GM10266 (cell line): ENCODE measurements around the gene CSMD2.

ENCODE experiments used
- DNase-seq: peaks from one replicate; pipeline ENCODE4 v3.0.0; 2012; ENCODE audit errors: extremely low spot score
- CTCF ChIP-seq: IDR thresholded peaks from 2 replicates; pipeline ENCODE4 v1.5.1; 2012; ENCODE audit warnings: mild to moderate bottlenecking, low read depth; ENCODE audit not compliant: control insufficient read depth, insufficient read depth; ENCODE audit errors: missing control alignments

CSMD2 gene

GRCh38 chr1:33823830-33824229 is 341.2 kb downstream of the CSMD2 start:
- TF ChIP-seq CTCF: no peak
- no peak for DNase-seq

- TF ChIP-seq CTCF: no peak
- DNase-seq: no peak
Observed at GRCh38 chr1:33823401-33823800, 341.6 kb downstream of the CSMD2 start.

GRCh38 chr1:33822396-33822795 is 342.6 kb downstream of the CSMD2 start:
- no peak for TF ChIP-seq CTCF
- DNase-seq: no peak

GRCh38 chr1:33821291-33821690 is 343.7 kb downstream of the CSMD2 start:
- no peak for DNase-seq

GRCh38 chr1:33820804-33821203 is 344.2 kb downstream of the CSMD2 start:
- DNase-seq: no peak
- TF ChIP-seq CTCF: no peak

More at GRCh38 chr1:33821291-33821690, 343.7 kb downstream of the CSMD2 start:
- TF ChIP-seq CTCF: no peak

GRCh38 chr1:33819913-33820311 is 345.1 kb downstream of the CSMD2 start:
- DNase-seq: no peak
- no peak for TF ChIP-seq CTCF

- no peak for DNase-seq
- TF ChIP-seq CTCF: no peak
Observed at GRCh38 chr1:33819290-33819912, 345.6 kb downstream of the CSMD2 start.
